Esophagus muscularis mucosa (tissue), 4 donors: ENCODE results near the gene ZBTB34. TPM values are rescaled to one million over a fixed set of nuclear protein-coding genes. Genes with fewer than 3 reads are reported as not detected.

ENCODE experiments used
- DNase-seq: peaks from one replicate; pipeline ENCODE4 v3.0.0-alpha.2; 2017; ENCODE audit errors: extremely low spot score
- H3K27ac ChIP-seq, 4 donors: fragments of 200-600 bp; sonication (generic); replicated peaks in 1 of 4; 1 replicate in 3 of 4; 2 replicates in 1 of 4; pipeline ENCODE4 v1.5.1; 2016 to 2019; ENCODE audit warnings: mild to moderate bottlenecking in 1 of 4
- H3K27me3 ChIP-seq, 4 donors: fragments of 200-600 bp; sonication (generic); one replicate each; pipeline versions ENCODE4 v1.5.1 to v1.6.0; 2016 to 2019
- H3K36me3 ChIP-seq, 4 donors: fragments of 200-600 bp; sonication (generic); one replicate each; pipeline ENCODE4 v1.5.1; 2016 to 2019
- H3K4me1 ChIP-seq, 4 donors: fragments of 200-600 bp; sonication (generic); one replicate each; pipeline ENCODE4 v1.5.1; 2016 to 2019
- H3K4me3 ChIP-seq, 4 donors: fragments of 200-600 bp; sonication (generic); 1 replicate in 2 of 4; 2 replicates in 2 of 4; pipeline ENCODE4 v1.5.1; 2016 to 2019; ENCODE audit warnings: mild to moderate bottlenecking in 4 of 4, moderate library complexity in 1 of 4
- H3K9me3 ChIP-seq, 4 donors: fragments of 200-600 bp; sonication (generic); 1 replicate in 3 of 4; 2 replicates in 1 of 4; pipeline ENCODE4 v1.5.1; 2016 to 2019
- CTCF ChIP-seq, 3 experiments: fragments of 200-600 bp in 2 of 3; fragments of 450-650 bp in 1 of 3; sonication (generic) in 2 of 3; IDR thresholded peaks; one replicate each; pipeline ENCODE4 v1.5.1; 2017 to 2019; ENCODE audit warnings: antibody characterized with exemption in 3 of 3, mild to moderate bottlenecking in 2 of 3, moderate library complexity in 1 of 3
- EP300 ChIP-seq: sonication (generic); formaldehyde crosslinking; IDR thresholded peaks from one replicate; pipeline ENCODE4 v1.6.1; 2017; ENCODE audit warnings: antibody characterized with exemption
- POLR2A ChIP-seq: fragments of 450-650 bp; IDR thresholded peaks from one replicate; pipeline ENCODE4 v1.6.1; 2017; ENCODE audit warnings: antibody characterized with exemption, moderate library complexity, mild to moderate bottlenecking, low read depth
- POLR2AphosphoS5 ChIP-seq, 2 donors: sonication (generic); formaldehyde crosslinking; IDR thresholded peaks; one replicate each; pipeline ENCODE4 v1.6.1; 2017; ENCODE audit warnings: antibody characterized with exemption in 2 of 2
- WGBS: methylation state at CpG from one replicate; pipeline ENCODE4 v1.1.5; 2018; 5-methylcytosine and 5-hydroxymethylcytosine counted together
- intact Hi-C: fragments of 100-400 bp; cut with DNase I; formaldehyde crosslinking; loops from one replicate; pipeline ENCODE4 v1.15.1; 2023
- total RNA-seq, 4 donors: library from RNA; depleted of rRNA; stranded (reverse); fragments of >200 nt; gene quantifications; one replicate each; pipeline versions ENCODE4 v1.1.0 to v1.2.1, GENCODE V29; 2016

The ZBTB34 gene
- total RNA-seq, 4 donors from 2014 or later: 10.4 to 16.8 (median 12.6) TPM

GRCh38 chr9:126847051-126847450 lies 13.4 kb upstream of the ZBTB34 start:
- no peaks in the 10 kb centered on the region for H3K9me3 ChIP-seq
- H3K4me1 ChIP-seq: peaks cover 0 to 3% (median 0%) of the 10 kb centered on the region in 4 donors
- DNase-seq: no peak
- TF ChIP-seq EP300 (no peak), CTCF (IDR thresholded peaks at IDR 0.05) (no peak), POLR2AphosphoS5 (IDR thresholded peaks at IDR 0.05) (no peak), POLR2A (no peak)
- H3K36me3 ChIP-seq: no peaks in the 10 kb centered on the region
- intact Hi-C loops: no loop called here
- no peak overlapping the region for H3K4me3 ChIP-seq
- no peak overlapping the region for H3K27ac ChIP-seq
- H3K27me3 ChIP-seq: no peaks in the 10 kb centered on the region
- 96% methylated on average over 7 of the region's 8 CpGs for WGBS

DNA sequence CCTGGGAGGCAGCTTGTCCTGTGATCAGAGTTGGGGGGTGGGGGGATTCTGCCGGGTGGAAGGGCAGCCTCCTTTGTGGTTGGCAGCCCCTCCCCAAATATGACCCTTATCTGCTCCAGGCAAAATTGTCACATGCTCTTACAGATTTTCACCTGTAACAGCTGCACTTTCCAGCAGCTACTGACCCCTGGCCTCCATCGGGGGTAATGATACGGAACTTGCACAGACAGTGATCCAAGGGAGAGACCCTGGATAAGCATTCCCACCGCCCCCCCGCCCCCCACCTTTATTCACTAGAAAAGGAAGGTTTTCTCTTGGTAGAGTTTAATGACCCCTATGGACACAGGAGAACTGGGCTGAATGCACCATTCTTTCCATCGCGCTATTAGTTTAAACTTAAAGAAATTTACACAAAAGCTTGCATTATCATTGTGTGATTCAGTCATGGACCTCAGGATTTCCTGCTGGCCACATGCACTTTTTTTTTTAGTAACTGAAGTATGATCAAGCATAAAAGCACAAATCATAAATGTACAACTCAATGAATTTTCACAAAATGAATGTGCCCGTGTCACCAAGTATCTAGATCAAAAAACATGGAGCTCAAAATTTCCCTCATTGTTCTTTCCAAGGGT lies 10.7 kb upstream of the ZBTB34 start:
- Histone ChIP-seq H3K4me3 (no peak overlapping the region), H3K27ac (no peak overlapping the region), H3K27me3 (peaks cover 0 to 15% (median 0%) of the 10 kb centered on the region in 4 donors), H3K36me3 (no peaks in the 10 kb centered on the region), H3K4me1 (no peaks in the 10 kb centered on the region), H3K9me3 (no peaks in the 10 kb centered on the region)
- intact Hi-C loops: no loop called here
- no peak for DNase-seq
- 81% methylated on average over 6 of the region's 8 CpGs for WGBS
- TF ChIP-seq POLR2AphosphoS5 (IDR thresholded peaks at IDR 0.05) (no peak), EP300 (no peak), CTCF (IDR thresholded peaks at IDR 0.05) (no peak), POLR2A (no peak)

GRCh38 chr9:126851286-126851880 lies 9.1 kb upstream of the ZBTB34 start:
- H3K36me3 ChIP-seq: no peaks in the 10 kb centered on the region
- peaks cover 0 to 15% (median 0%) of the 10 kb centered on the region in 4 donors for H3K27me3 ChIP-seq
- 79% methylated on average over 6 of the region's 6 CpGs for WGBS
- no peak for DNase-seq
- H3K27ac ChIP-seq: no peak overlapping the region
- H3K4me1 ChIP-seq: no peaks in the 10 kb centered on the region
- no peak for TF ChIP-seq POLR2A
- TF ChIP-seq POLR2AphosphoS5 (IDR thresholded peaks at IDR 0.05): no peak
- TF ChIP-seq CTCF (IDR thresholded peaks at IDR 0.05): no peak
- no peak for TF ChIP-seq EP300
- no peak overlapping the region for H3K4me3 ChIP-seq
- intact Hi-C loops: no loop called here
- H3K9me3 ChIP-seq: no peaks in the 10 kb centered on the region

- 26% methylated on average over 3 of the region's 3 CpGs for whole genome bisulfite sequencing
- H3K4me1 ChIP-seq: no peaks in the 10 kb centered on the region
- no peaks in the 10 kb centered on the region for H3K36me3 ChIP-seq
- H3K27me3 ChIP-seq: peaks cover 0 to 15% (median 0%) of the 10 kb centered on the region in 4 donors
- no peak for TF ChIP-seq CTCF (IDR thresholded peaks at IDR 0.05)
- TF ChIP-seq EP300: no peak
- no peak for TF ChIP-seq POLR2AphosphoS5 (IDR thresholded peaks at IDR 0.05)
- no peak for TF ChIP-seq POLR2A
- H3K27ac ChIP-seq: no peak overlapping the region
- H3K4me3 ChIP-seq: no peak overlapping the region
- intact Hi-C loops: no loop called here
- no peaks in the 10 kb centered on the region for H3K9me3 ChIP-seq
- DNase-seq: no peak
These were observed 8.3 kb upstream of the ZBTB34 start for GRCh38 chr9:126852086-126852688.
